Prostate gland (tissue), 2 donors: ENCODE results near the gene XRCC4.

Source experiments
- CTCF ChIP-seq, 4 experiments: fragments of 200-600 bp in 2 of 4; fragments of 450-650 bp in 2 of 4; sonication (generic) in 2 of 4; IDR thresholded peaks; 1 replicate in 3 of 4; 2 replicates in 1 of 4; pipeline ENCODE4 v1.5.1; 2016 to 2019; ENCODE audit warnings: antibody characterized with exemption in 4 of 4, mild to moderate bottlenecking in 2 of 4, moderate library complexity in 2 of 4
- POLR2A ChIP-seq: fragments of 450-650 bp; IDR thresholded peaks from one replicate; pipeline ENCODE4 v1.6.1; 2016; ENCODE audit warnings: antibody characterized with exemption, mild to moderate bottlenecking
- POLR2AphosphoS5 ChIP-seq: sonication (generic); formaldehyde crosslinking; IDR thresholded peaks from one replicate; pipeline ENCODE4 v1.6.1; 2017; ENCODE audit warnings: antibody characterized with exemption

- TF ChIP-seq CTCF (IDR thresholded peaks at IDR 0.05) (no peak), POLR2A (no peak), POLR2AphosphoS5 (no peak)
Measured at GRCh38 chr5:83145882-83146331, 68.6 kb downstream of the XRCC4 start.
